ENCODE measurements around the gene EIF3C.
"Not testable (repeated sequence)": the region's sequence is repeated elsewhere in the genome, so short reads cannot be mapped to it uniquely, and the experiment has no call there.

The EIF3C gene

DNA sequence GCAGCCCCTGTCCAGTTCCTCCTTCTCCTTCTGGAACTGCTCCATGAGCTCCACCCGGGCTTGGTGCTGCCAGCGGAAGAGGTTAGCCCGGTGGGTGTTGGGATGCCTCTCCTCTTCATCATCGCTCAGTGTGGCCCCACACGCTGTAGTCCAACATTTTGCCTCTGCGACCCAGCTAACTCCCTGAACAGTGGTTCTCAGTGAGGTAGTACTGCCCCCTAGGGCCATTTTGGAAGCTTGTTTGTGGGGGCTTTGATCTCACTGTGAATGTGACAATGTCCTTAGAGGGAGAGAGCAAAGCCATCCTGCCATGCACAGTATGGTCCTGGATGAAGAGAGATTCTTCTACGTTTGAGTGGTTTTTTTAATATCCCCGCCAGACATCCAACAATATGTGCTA is 9.9 kb upstream of the EIF3C start:
- H3K4me3 ChIP-seq (ENCODE audit: low read depth, low read length); H3K27ac ChIP-seq (ENCODE audit: low read depth, low read length); H3K4me1 ChIP-seq (ENCODE audit: control insufficient read depth, insufficient read depth, low read length); H3K9ac ChIP-seq (ENCODE audit: low read length); H3K9me3 ChIP-seq (ENCODE audit: control insufficient read depth, insufficient read depth, low read depth, low read length); H3K27me3 ChIP-seq (ENCODE audit: control insufficient read depth, insufficient read depth, low read length); H3K36me3 ChIP-seq (ENCODE audit: control insufficient read depth, insufficient read depth, low read length): not testable (repeated sequence)

DNA sequence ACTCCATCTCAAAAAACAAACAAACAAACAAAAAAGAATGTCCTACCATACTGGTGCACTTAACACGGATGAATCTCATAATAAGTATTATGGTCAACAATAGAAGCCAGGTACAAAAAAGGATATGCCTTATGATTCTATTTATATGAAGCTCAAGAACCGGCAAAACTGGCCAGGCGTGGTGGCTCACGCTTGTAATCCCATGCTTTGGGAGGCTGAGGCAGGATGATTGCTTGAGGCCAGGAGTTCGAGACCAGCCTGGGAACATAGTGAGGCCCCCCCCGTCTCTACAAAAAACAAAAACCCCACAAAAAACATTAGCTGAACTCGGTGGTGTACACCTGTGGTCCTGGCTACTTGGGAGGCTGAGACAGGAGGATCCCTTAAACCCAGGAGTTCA is 7.0 kb upstream of the EIF3C start:
- not testable (repeated sequence) for H3K27me3 ChIP-seq (ENCODE audit: control insufficient read depth, insufficient read depth, low read length); H3K9me3 ChIP-seq (ENCODE audit: control insufficient read depth, insufficient read depth, low read depth, low read length); H3K36me3 ChIP-seq (ENCODE audit: control insufficient read depth, insufficient read depth, low read length); H3K9ac ChIP-seq (ENCODE audit: low read length); H3K27ac ChIP-seq (ENCODE audit: low read depth, low read length); H3K4me1 ChIP-seq (ENCODE audit: control insufficient read depth, insufficient read depth, low read length); H3K4me3 ChIP-seq (ENCODE audit: low read depth, low read length)

DNA sequence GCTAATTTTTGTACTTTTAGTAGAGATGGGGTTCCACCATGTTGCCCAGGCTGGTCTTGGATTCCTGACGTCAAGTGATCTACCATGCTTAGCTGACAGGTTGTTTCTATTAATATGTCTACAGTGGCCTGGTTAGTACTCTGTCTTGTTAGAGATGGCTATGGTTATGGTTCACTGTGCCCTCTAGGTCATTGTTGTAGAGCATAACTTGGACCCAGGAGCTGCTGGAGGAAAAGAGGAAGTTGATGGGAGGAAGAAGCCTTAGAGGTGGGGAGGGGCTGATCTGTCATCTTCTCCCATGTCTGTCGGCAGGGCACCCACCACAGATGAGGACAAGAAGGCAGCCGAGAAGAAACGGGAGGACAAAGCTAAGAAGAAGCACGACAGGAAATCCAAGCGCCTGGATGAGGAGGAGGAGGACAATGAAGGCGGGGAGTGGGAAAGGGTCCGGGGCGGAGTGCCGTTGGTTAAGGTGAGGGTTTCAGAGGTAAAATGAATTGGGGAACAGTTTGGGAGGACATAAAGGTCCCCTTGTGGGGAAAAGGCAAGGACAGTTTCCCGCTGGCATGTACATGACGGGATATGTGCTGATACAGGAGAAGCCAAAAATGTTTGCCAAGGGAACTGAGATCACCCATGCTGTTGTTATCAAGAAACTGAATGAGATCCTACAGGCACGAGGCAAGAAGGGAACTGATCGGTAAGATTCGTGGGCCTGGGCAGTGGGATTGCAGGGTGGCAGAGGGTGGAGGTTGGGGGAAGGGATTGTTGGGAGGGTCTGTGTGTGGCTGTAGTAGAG is 11.8 kb downstream of the EIF3C start:
- not testable (repeated sequence) for H3K9ac ChIP-seq (ENCODE audit: low read length); H3K9me3 ChIP-seq (ENCODE audit: control insufficient read depth, insufficient read depth, low read depth, low read length); H3K27ac ChIP-seq (ENCODE audit: low read depth, low read length); H3K27me3 ChIP-seq (ENCODE audit: control insufficient read depth, insufficient read depth, low read length); H3K36me3 ChIP-seq (ENCODE audit: control insufficient read depth, insufficient read depth, low read length); H3K4me3 ChIP-seq (ENCODE audit: low read depth, low read length); H3K4me1 ChIP-seq (ENCODE audit: control insufficient read depth, insufficient read depth, low read length)

GRCh38 chr16:28731253-28731652 is 20.0 kb downstream of the EIF3C start:
- H3K9me3 ChIP-seq (ENCODE audit: control insufficient read depth, insufficient read depth, low read depth, low read length); H3K27me3 ChIP-seq (ENCODE audit: control insufficient read depth, insufficient read depth, low read length); H3K9ac ChIP-seq (ENCODE audit: low read length); H3K4me1 ChIP-seq (ENCODE audit: control insufficient read depth, insufficient read depth, low read length); H3K4me3 ChIP-seq (ENCODE audit: low read depth, low read length); H3K27ac ChIP-seq (ENCODE audit: low read depth, low read length); H3K36me3 ChIP-seq (ENCODE audit: control insufficient read depth, insufficient read depth, low read length): not testable (repeated sequence)

- not testable (repeated sequence) for H3K9me3 ChIP-seq (ENCODE audit: control insufficient read depth, insufficient read depth, low read depth, low read length); H3K36me3 ChIP-seq (ENCODE audit: control insufficient read depth, insufficient read depth, low read length); H3K9ac ChIP-seq (ENCODE audit: low read length); H3K4me3 ChIP-seq (ENCODE audit: low read depth, low read length); H3K27me3 ChIP-seq (ENCODE audit: control insufficient read depth, insufficient read depth, low read length); H3K4me1 ChIP-seq (ENCODE audit: control insufficient read depth, insufficient read depth, low read length); H3K27ac ChIP-seq (ENCODE audit: low read depth, low read length)
These were observed 21.3 kb downstream of the EIF3C start for GRCh38 chr16:28732455-28733124.

DNA sequence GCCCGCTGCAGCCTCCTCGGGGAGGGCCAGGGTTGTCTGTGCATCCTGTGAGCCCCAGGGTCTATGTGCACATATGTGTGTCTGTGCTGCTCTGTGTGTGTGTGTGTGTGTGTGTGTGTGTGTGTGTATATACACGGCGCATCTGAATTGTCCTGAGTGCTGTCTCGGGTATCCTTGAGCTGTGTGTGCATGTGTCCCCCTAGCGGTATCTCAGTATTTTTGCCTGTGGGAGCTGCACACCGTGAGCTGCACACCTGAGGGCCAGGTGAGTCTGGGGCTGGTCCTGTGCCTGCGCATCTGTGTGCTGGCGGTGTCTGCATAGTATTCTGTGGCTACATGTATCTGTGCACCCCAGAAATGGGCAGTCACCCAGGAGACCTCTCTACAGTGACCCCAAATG is 28.5 kb downstream of the EIF3C start:
- not testable (repeated sequence) for H3K9me3 ChIP-seq (ENCODE audit: control insufficient read depth, insufficient read depth, low read depth, low read length); H3K4me1 ChIP-seq (ENCODE audit: control insufficient read depth, insufficient read depth, low read length); H3K4me3 ChIP-seq (ENCODE audit: low read depth, low read length); H3K27ac ChIP-seq (ENCODE audit: low read depth, low read length); H3K36me3 ChIP-seq (ENCODE audit: control insufficient read depth, insufficient read depth, low read length); H3K9ac ChIP-seq (ENCODE audit: low read length); H3K27me3 ChIP-seq (ENCODE audit: control insufficient read depth, insufficient read depth, low read length)

GRCh38 chr16:28740631-28741030 is 29.4 kb downstream of the EIF3C start:
- not testable (repeated sequence) for H3K9ac ChIP-seq (ENCODE audit: low read length); H3K27ac ChIP-seq (ENCODE audit: low read depth, low read length); H3K36me3 ChIP-seq (ENCODE audit: control insufficient read depth, insufficient read depth, low read length); H3K9me3 ChIP-seq (ENCODE audit: control insufficient read depth, insufficient read depth, low read depth, low read length); H3K4me1 ChIP-seq (ENCODE audit: control insufficient read depth, insufficient read depth, low read length); H3K27me3 ChIP-seq (ENCODE audit: control insufficient read depth, insufficient read depth, low read length)
- peak overlapping the region; percentile 36; the same call in 1 of the 2 replicates for H3K4me3 ChIP-seq (ENCODE audit: low read depth, low read length)

DNA sequence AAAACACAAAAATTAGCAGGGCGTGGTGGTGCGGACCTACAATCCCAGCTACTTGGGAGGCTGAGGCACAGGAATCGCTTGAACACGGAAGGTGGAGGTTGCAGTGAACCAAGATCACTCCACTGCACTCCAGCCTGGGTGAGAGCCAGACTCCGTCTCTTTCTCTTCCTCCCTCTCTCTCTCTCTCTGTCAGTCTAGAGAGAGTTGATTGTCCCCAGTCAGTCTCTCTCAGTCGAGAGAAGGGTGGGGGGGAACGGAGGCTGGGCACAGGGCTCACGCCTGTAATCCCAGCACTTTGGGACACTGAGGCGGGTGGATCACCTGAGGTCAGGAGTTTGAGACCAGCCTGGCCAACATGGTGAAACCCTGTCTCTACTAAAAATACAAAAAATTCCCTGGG is 30.0 kb downstream of the EIF3C start:
- not testable (repeated sequence) for H3K36me3 ChIP-seq (ENCODE audit: control insufficient read depth, insufficient read depth, low read length); H3K4me1 ChIP-seq (ENCODE audit: control insufficient read depth, insufficient read depth, low read length); H3K9me3 ChIP-seq (ENCODE audit: control insufficient read depth, insufficient read depth, low read depth, low read length); H3K27ac ChIP-seq (ENCODE audit: low read depth, low read length); H3K27me3 ChIP-seq (ENCODE audit: control insufficient read depth, insufficient read depth, low read length); H3K9ac ChIP-seq (ENCODE audit: low read length); H3K4me3 ChIP-seq (ENCODE audit: low read depth, low read length)

DNA sequence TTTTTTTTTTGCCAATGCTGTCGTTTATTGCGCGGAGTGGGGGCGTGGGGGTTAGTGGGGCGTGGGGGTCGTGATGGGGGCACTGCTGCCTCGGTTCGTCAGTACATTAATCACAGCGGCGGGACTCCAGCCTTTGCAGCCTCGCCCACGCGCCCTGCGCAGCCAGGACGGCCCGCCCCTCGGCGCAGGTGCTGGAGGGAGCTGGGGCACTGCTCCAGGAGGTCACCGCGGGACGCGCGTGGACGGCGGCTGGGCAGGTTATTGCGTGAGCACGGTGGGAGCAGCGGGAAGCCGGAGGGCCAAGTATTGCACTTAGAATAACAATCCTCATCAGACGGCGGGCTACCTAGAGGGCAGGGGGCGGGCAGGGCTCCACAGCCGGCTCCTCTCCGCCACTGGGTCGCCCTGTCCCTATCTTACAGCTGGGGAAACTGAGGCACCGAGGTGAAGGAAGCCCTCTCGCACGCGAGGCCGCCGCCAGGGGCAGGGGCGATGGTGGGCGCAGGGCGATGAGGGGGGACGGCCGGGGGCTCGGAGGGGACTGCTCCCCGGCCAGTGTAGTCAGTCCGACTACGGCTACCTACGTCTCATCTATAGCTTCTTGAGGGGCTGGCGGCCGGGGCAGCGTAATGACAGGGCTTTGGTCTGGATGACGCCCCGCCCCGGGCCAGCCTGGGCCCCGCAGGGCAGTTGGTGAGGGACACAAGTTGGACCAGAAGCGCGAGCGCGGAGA is 35.5 kb downstream of the EIF3C start:
- H3K9me3 ChIP-seq (ENCODE audit: control insufficient read depth, insufficient read depth, low read depth, low read length); H3K4me3 ChIP-seq (ENCODE audit: low read depth, low read length); H3K27me3 ChIP-seq (ENCODE audit: control insufficient read depth, insufficient read depth, low read length); H3K36me3 ChIP-seq (ENCODE audit: control insufficient read depth, insufficient read depth, low read length); H3K4me1 ChIP-seq (ENCODE audit: control insufficient read depth, insufficient read depth, low read length); H3K9ac ChIP-seq (ENCODE audit: low read length); H3K27ac ChIP-seq (ENCODE audit: low read depth, low read length): not testable (repeated sequence)

DNA sequence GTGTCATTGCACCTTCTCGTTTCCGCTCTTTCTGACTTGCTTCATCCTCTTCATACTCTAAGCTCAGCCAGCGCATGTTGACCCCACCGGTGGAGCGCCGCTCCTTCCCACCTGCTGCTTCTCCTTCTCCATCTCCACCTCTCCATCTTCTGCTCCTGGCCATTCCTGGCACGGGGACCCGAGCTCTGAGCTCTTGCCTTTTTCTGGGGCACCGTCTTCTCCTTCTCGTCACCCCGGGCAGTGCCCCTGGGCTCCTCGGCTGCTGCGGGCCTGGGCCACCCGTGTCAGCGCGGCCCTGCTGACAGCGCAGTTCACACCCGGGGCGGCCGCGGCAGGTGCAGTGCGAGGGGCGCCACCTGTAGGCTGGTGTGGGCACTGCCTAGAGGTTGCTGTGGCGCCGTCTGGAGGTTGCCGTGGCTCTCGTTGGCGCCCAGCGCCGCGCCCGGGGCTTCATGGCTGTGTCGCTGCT is 38.8 kb downstream of the EIF3C start:
- not testable (repeated sequence) for H3K9me3 ChIP-seq (ENCODE audit: control insufficient read depth, insufficient read depth, low read depth, low read length); H3K9ac ChIP-seq (ENCODE audit: low read length); H3K36me3 ChIP-seq (ENCODE audit: control insufficient read depth, insufficient read depth, low read length); H3K27me3 ChIP-seq (ENCODE audit: control insufficient read depth, insufficient read depth, low read length); H3K4me1 ChIP-seq (ENCODE audit: control insufficient read depth, insufficient read depth, low read length); H3K4me3 ChIP-seq (ENCODE audit: low read depth, low read length); H3K27ac ChIP-seq (ENCODE audit: low read depth, low read length)

GRCh38 chr16:28750469-28751067 is 39.3 kb downstream of the EIF3C start:
- H3K4me1 ChIP-seq (ENCODE audit: control insufficient read depth, insufficient read depth, low read length); H3K4me3 ChIP-seq (ENCODE audit: low read depth, low read length); H3K36me3 ChIP-seq (ENCODE audit: control insufficient read depth, insufficient read depth, low read length); H3K27ac ChIP-seq (ENCODE audit: low read depth, low read length); H3K9me3 ChIP-seq (ENCODE audit: control insufficient read depth, insufficient read depth, low read depth, low read length); H3K27me3 ChIP-seq (ENCODE audit: control insufficient read depth, insufficient read depth, low read length); H3K9ac ChIP-seq (ENCODE audit: low read length): not testable (repeated sequence)
